Endothelial cell of umbilical vein (primary cell): Measurements from ENCODE around the gene DNAH11. TPM values are rescaled to one million over a fixed set of nuclear protein-coding genes. Genes with fewer than 3 reads are reported as not detected.
A peak's percentile ranks its signal among the peaks of the same experiment; 100 is the strongest.

ENCODE experiments used
- BruUV-seq: library from RNA; stranded (reverse); fragments of 400-500 nt; replicated peaks from 2 replicates; lab custom pipeline; 2021; lab: Mats Ljungman, UMichigan
- CTCF ChIA-PET: fragments of 300-600, 350-600 bp; sonication (Branson Sonifier 250); formaldehyde crosslinking; loops from one replicate; lab custom pipeline; 2021; ENCODE audit warnings: antibody characterized with exemption, inconsistent platforms; lab: Charles Lee
- POLR2A ChIA-PET: fragments of 300-600, 350-600 bp; sonication (Branson Sonifier 250); formaldehyde crosslinking; loops from one replicate; lab custom pipeline; 2021; ENCODE audit warnings: antibody characterized with exemption, inconsistent platforms; lab: Charles Lee
- DNase-seq: peaks from one replicate; pipeline ENCODE4 v3.0.0-alpha.2; 2011; ENCODE audit warnings: low read depth, low spot score
- FAIRE-seq: peaks from 2 replicates; lab custom pipeline; 2011; peaks lifted over from hg19 to GRCh38; lab: Jason Lieb, UNC
- H2AFZ ChIP-seq: 2 replicates; pipeline ENCODE4 v1.6.0; 2012; ENCODE audit warnings: low read depth, low read length, control low read depth, inconsistent platforms
- H3K27ac ChIP-seq: 2 replicates; pipeline ENCODE4 v1.5.1; 2011; ENCODE audit warnings: low read depth, mild to moderate bottlenecking, control low read depth, low read length, moderate library complexity; ENCODE audit not compliant: insufficient read depth
- H3K27me3 ChIP-seq, 2 experiments: 2 replicates each; pipeline versions ENCODE4 v1.6.0 to v1.6.1; 2011; ENCODE audit warnings: low read length in 2 of 2, mixed read lengths in 1 of 2; ENCODE audit not compliant: control insufficient read depth in 2 of 2, insufficient read depth in 2 of 2
- H3K36me3 ChIP-seq, 2 experiments: 2 replicates in 1 of 2; 3 replicates in 1 of 2; pipeline ENCODE4 v1.5.1; 2011; ENCODE audit warnings: low read length in 2 of 2, mild to moderate bottlenecking in 1 of 2, moderate library complexity in 1 of 2; ENCODE audit not compliant: control insufficient read depth in 2 of 2, insufficient read depth in 2 of 2; ENCODE audit errors: extremely low read depth in 1 of 2
- H3K4me1 ChIP-seq: 3 replicates; pipeline ENCODE4 v1.5.1; 2011; ENCODE audit warnings: mild to moderate bottlenecking, low read length; ENCODE audit not compliant: control insufficient read depth, insufficient read depth; ENCODE audit errors: extremely low read depth
- H3K4me2 ChIP-seq: 2 replicates; pipeline ENCODE4 v1.6.1; 2011; ENCODE audit warnings: low read length, control low read depth, mixed read lengths; ENCODE audit not compliant: insufficient read depth
- H3K4me3 ChIP-seq, 3 experiments: fragments of 200-600 bp in 1 of 3; sonication (generic), shearing (Covaris generic) in 1 of 3; replicated peaks in 1 of 3; 2 replicates each; pipeline ENCODE4 v1.5.1; 2011 to 2016; ENCODE audit warnings: control low read depth in 3 of 3, low read length in 3 of 3, mild to moderate bottlenecking in 2 of 3, inconsistent platforms in 1 of 3, low read depth in 1 of 3, moderate library complexity in 1 of 3; ENCODE audit not compliant: insufficient read depth in 1 of 3
- H3K79me2 ChIP-seq: 2 replicates; pipeline ENCODE4 v1.6.0; 2012; ENCODE audit warnings: low read length, inconsistent platforms; ENCODE audit not compliant: control insufficient read depth, insufficient read depth
- H3K9ac ChIP-seq: replicated peaks from 2 replicates; pipeline ENCODE3; 2011; ENCODE audit warnings: low read length, control low read depth; ENCODE audit not compliant: insufficient read depth; ENCODE audit errors: extremely low read depth
- H3K9me1 ChIP-seq: replicated peaks from 3 replicates; pipeline ENCODE4 v1.6.0; 2011; ENCODE audit warnings: mild to moderate bottlenecking, low read length; ENCODE audit not compliant: control insufficient read depth, insufficient read depth; ENCODE audit errors: extremely low read depth
- H3K9me3 ChIP-seq: replicated peaks from 2 replicates; pipeline ENCODE4 v1.5.1; 2012; ENCODE audit warnings: low read length, inconsistent platforms; ENCODE audit not compliant: control insufficient read depth, insufficient read depth
- H4K20me1 ChIP-seq: replicated peaks from 2 replicates; pipeline ENCODE3; 2011; ENCODE audit warnings: mild to moderate bottlenecking, low read length; ENCODE audit not compliant: control insufficient read depth, insufficient read depth; ENCODE audit errors: extremely low read depth
- CTCF ChIP-seq, 2 donors: IDR thresholded peaks; 1 replicate in 1 of 2; 2 replicates in 1 of 2; pipeline ENCODE4 v1.5.1; 2011; ENCODE audit warnings: low read length in 2 of 2, mild to moderate bottlenecking in 2 of 2, moderate library complexity in 2 of 2, control low read depth in 1 of 2, inconsistent platforms in 1 of 2, low read depth in 1 of 2; ENCODE audit not compliant: insufficient read depth in 1 of 2; ENCODE audit errors: extremely low read depth in 1 of 2
- EZH2 ChIP-seq: IDR thresholded peaks from 2 replicates; pipeline ENCODE4 v1.6.1; 2012; ENCODE audit warnings: borderline replicate concordance, low read depth, mild to moderate bottlenecking, moderate library complexity, low read length, inconsistent platforms; ENCODE audit not compliant: severe bottlenecking
- FOS ChIP-seq: IDR thresholded peaks from 2 replicates; pipeline ENCODE4 v1.6.1; 2011; ENCODE audit warnings: mild to moderate bottlenecking, low read length, moderate library complexity, borderline replicate concordance; ENCODE audit not compliant: insufficient read depth
- GATA2 ChIP-seq: IDR thresholded peaks from 2 replicates; pipeline ENCODE4 v1.7.0; 2011; ENCODE audit warnings: low read depth, mild to moderate bottlenecking, moderate library complexity, mixed read lengths, low read length; ENCODE audit not compliant: insufficient read length, insufficient read depth
- JUN ChIP-seq: IDR thresholded peaks from 2 replicates; pipeline ENCODE4 v1.6.1; 2011; ENCODE audit warnings: borderline replicate concordance, low read depth; ENCODE audit not compliant: insufficient read length, insufficient read depth
- MAX ChIP-seq: IDR thresholded peaks from 2 replicates; pipeline ENCODE4 v1.6.1; 2011; ENCODE audit not compliant: insufficient read depth, insufficient read length
- MYC ChIP-seq: IDR thresholded peaks from one replicate; pipeline ENCODE4 v1.6.1; 2011; ENCODE audit warnings: mild to moderate bottlenecking, low read depth, low read length
- POLR2A ChIP-seq: IDR thresholded peaks from 2 replicates; pipeline ENCODE4 v1.6.1; 2012; ENCODE audit warnings: low read depth, mild to moderate bottlenecking, control low read depth, low read length
- POLR2AphosphoS5 ChIP-seq: IDR thresholded peaks from 2 replicates; pipeline ENCODE4 v1.6.1; 2012; ENCODE audit warnings: low read depth, mild to moderate bottlenecking, control low read depth, low read length, moderate library complexity; ENCODE audit not compliant: insufficient read depth
- dilution Hi-C: fragments of 300-500 bp; cut with MboI; formaldehyde crosslinking; loops from one replicate; pipeline ENCODE4 v1.15.0; 2019; ENCODE audit warnings: low sequenced_read_pairs; ENCODE audit not compliant: extremely low pct_ligation_motif_present
- intact Hi-C: fragments of 100-400 bp; cut with micrococcal nuclease; formaldehyde crosslinking; loops from one replicate; pipeline ENCODE4 v1.10.0; 2022
- polyA plus RNA-seq, 4 experiments: library from polyadenylated mRNA; depleted of rRNA in 3 of 4; stranded (reverse) in 3 of 4; unstranded in 1 of 4; fragments of >200 nt; gene quantifications; 2 replicates each; pipeline versions ENCODE4 v1.2.1 to v1.2.3, GENCODE V29; 2011 to 2012; ENCODE audit warnings: missing spikeins in 1 of 4
- total RNA-seq: library from RNA; stranded (reverse); gene quantifications from 2 replicates; pipeline ENCODE4 v1.2.3, GENCODE V29; 2021

The DNAH11 gene
- total and polyA plus RNA-seq, 2 donors (not counting 3 experiments of a cell fraction or from before 2014, with no cell fraction given): 0.69 to 0.91 TPM

GRCh38 chr7:21579341-21580072, 36.7 kb downstream of the DNAH11 start:
- Histone ChIP-seq H3K4me2 (no peak overlapping the region), H4K20me1 (no peaks in the 10 kb centered on the region), H2AFZ (no peak overlapping the region), H3K27me3 (no peaks in the 10 kb centered on the region), H3K79me2 (no peaks in the 10 kb centered on the region), H3K4me3 (no peak overlapping the region), H3K36me3 (no peaks in the 10 kb centered on the region), H3K9me1 (no peaks in the 10 kb centered on the region), H3K9me3 (no peaks in the 10 kb centered on the region), H3K4me1 (no peaks in the 10 kb centered on the region), H3K27ac (no peak overlapping the region), H3K9ac (no peak overlapping the region)
- DNase-seq (no peak), FAIRE-seq (no peak)
- POLR2A ChIA-PET: interaction anchor here (0.5 kb wide), 1 partner anchor 246 kb away, joined by 3 read pairs; no protein-coding TSS in a partner anchor
- TSS peak; percentile 77 for BruUV-seq
- dilution Hi-C loops (no loop called here), intact Hi-C loops (loop anchor here (1.0 kb wide), 1 partner anchor 38 kb away; no protein-coding TSS in a partner anchor)
- no peak for TF ChIP-seq FOS
- no peak for TF ChIP-seq JUN
- no peak for TF ChIP-seq MAX
- no peak for TF ChIP-seq CTCF (IDR thresholded peaks at IDR 0.05; ENCODE audit: extremely low read depth in 1 of 2, insufficient read depth in 1 of 2, low read depth in 1 of 2, low read length in 2 of 2)
- TF ChIP-seq MYC: no peak
- no peak for TF ChIP-seq GATA2
- TF ChIP-seq POLR2AphosphoS5: no peak
- no peak for TF ChIP-seq EZH2
- no peak for TF ChIP-seq POLR2A
- CTCF ChIA-PET: interaction anchor here (1.0 kb wide), 1 partner anchor 188 kb away, joined by 4 read pairs; no protein-coding TSS in a partner anchor
